SK-N-SH treated with all-trans-retinoic acid at 6 μM for 48 hours (cell line): ENCODE measurements around the gene UNKL.

Source experiments
- ATAC-seq: fragments of 200-7000 bp; cut with Tn5 transposase; 3 replicates; pipeline ENCODE4 v1.9.1; 2020; ENCODE audit warnings: mild to moderate bottlenecking, moderate library complexity
- BACH2 ChIP-seq: fragments of 250-450 bp; sonication (Bioruptor Pico); IDR thresholded peaks from 2 replicates; pipeline ENCODE4 v1.9.0; 2021; ENCODE audit warnings: mild to moderate bottlenecking, borderline replicate concordance
- CREB5 ChIP-seq: fragments of 250-450 bp; sonication (Bioruptor Pico); IDR thresholded peaks from 2 replicates; pipeline ENCODE4 v1.5.1; 2020; ENCODE audit warnings: low read depth, mild to moderate bottlenecking, moderate library complexity
- CSRNP3 ChIP-seq: fragments of 250-450 bp; sonication (Bioruptor Pico); IDR thresholded peaks from 2 replicates; pipeline ENCODE4 v1.5.1; 2021; ENCODE audit warnings: mild to moderate bottlenecking, moderate library complexity
- ESRRG ChIP-seq: fragments of 250-450 bp; sonication (Bioruptor Pico); IDR thresholded peaks from 2 replicates; pipeline ENCODE4 v1.6.1; 2021; ENCODE audit warnings: mild to moderate bottlenecking
- GLIS3 ChIP-seq: fragments of 250-450 bp; sonication (Bioruptor Pico); IDR thresholded peaks from 2 replicates; pipeline ENCODE4 v1.5.0; 2020; ENCODE audit warnings: mild to moderate bottlenecking, moderate library complexity
- ISL1 ChIP-seq: fragments of 250-450 bp; sonication (Bioruptor Pico); IDR thresholded peaks from 2 replicates; pipeline ENCODE4 v2.1.2; 2022; ENCODE audit warnings: mild to moderate bottlenecking, moderate library complexity
- OSR1 ChIP-seq: fragments of 250-450 bp; sonication (Bioruptor Pico); IDR thresholded peaks from 2 replicates; pipeline ENCODE4 v1.8.0; 2022; ENCODE audit warnings: moderate library complexity, mild to moderate bottlenecking, inconsistent platforms
- PATZ1 ChIP-seq: fragments of 250-450 bp; sonication (Bioruptor Pico); IDR thresholded peaks from 2 replicates; pipeline ENCODE4 v1.8.0; 2020; ENCODE audit warnings: mild to moderate bottlenecking, moderate library complexity, borderline replicate concordance
- POU6F1 ChIP-seq: fragments of 250-450 bp; sonication (Bioruptor Pico); IDR thresholded peaks from 2 replicates; pipeline ENCODE4 v1.8.0; 2021; ENCODE audit warnings: low read depth, mild to moderate bottlenecking, moderate library complexity, borderline replicate concordance
- PPARA ChIP-seq: fragments of 250-450 bp; sonication (Bioruptor Pico); IDR thresholded peaks from 2 replicates; pipeline ENCODE4 v1.5.0; 2020; ENCODE audit warnings: mild to moderate bottlenecking, borderline replicate concordance
- RARB ChIP-seq: fragments of 250-450 bp; sonication (Bioruptor Pico); IDR thresholded peaks from 2 replicates; pipeline ENCODE4 v1.8.0; 2021; ENCODE audit warnings: mild to moderate bottlenecking, moderate library complexity
- SNAI2 ChIP-seq: fragments of 250-450 bp; sonication (Bioruptor Pico); IDR thresholded peaks from 2 replicates; pipeline ENCODE4 v1.5.0; 2020; ENCODE audit warnings: mild to moderate bottlenecking, moderate library complexity
- TCF4 ChIP-seq: fragments of 250-450 bp; sonication (Bioruptor Pico); IDR thresholded peaks from 2 replicates; pipeline ENCODE4 v1.8.0; 2021; ENCODE audit warnings: mild to moderate bottlenecking, moderate library complexity, borderline replicate concordance
- TSHZ2 ChIP-seq: fragments of 250-450 bp; sonication (Bioruptor Pico); IDR thresholded peaks from 2 replicates; pipeline ENCODE4 v1.5.0; 2020; ENCODE audit warnings: mild to moderate bottlenecking, moderate library complexity
- ZC3H10 ChIP-seq: fragments of 250-450 bp; sonication (Bioruptor Pico); IDR thresholded peaks from 2 replicates; pipeline ENCODE4 v1.5.1; 2021; ENCODE audit warnings: mild to moderate bottlenecking, moderate library complexity
- ZFP3 ChIP-seq: fragments of 250-450 bp; sonication (Bioruptor Pico); IDR thresholded peaks from 2 replicates; pipeline ENCODE4 v1.5.0; 2020; ENCODE audit warnings: mild to moderate bottlenecking, moderate library complexity
- ZNF565 ChIP-seq: fragments of 450-650 bp; formaldehyde crosslinking; conservative IDR thresholded peaks from 2 replicates; pipeline ENCODE4 v1.5.0; 2020; ENCODE audit warnings: low read depth, mild to moderate bottlenecking, moderate library complexity
- ZNF70 ChIP-seq: fragments of 450-650 bp; formaldehyde crosslinking; IDR thresholded peaks from 2 replicates; pipeline ENCODE4 v1.5.0; 2020; ENCODE audit warnings: mild to moderate bottlenecking, moderate library complexity

The UNKL gene

GRCh38 chr16:1457489-1458245, 43.2 kb upstream of the UNKL start:
- TF ChIP-seq ZNF565 (CRISPR knock-in tag) = no peak
- TF ChIP-seq OSR1 (CRISPR knock-in tag) = no peak
- no peak for TF ChIP-seq ESRRG (CRISPR knock-in tag)
- ATAC-seq = no peak

GRCh38 chr16:1456951-1457350, 42.4 kb upstream of the UNKL start:
- no peak for ATAC-seq
- TF ChIP-seq PPARA (CRISPR knock-in tag) (no peak), CSRNP3 (CRISPR knock-in tag) (no peak), ZNF70 (no peak)

- ATAC-seq = no peak
- TF ChIP-seq GLIS3 (no peak), CREB5 (CRISPR knock-in tag) (no peak), ISL1 (CRISPR knock-in tag) (no peak), RARB (CRISPR knock-in tag) (no peak), BACH2 (CRISPR knock-in tag) (no peak), ZNF70 (no peak), ZFP3 (CRISPR knock-in tag) (no peak), ZNF565 (CRISPR knock-in tag) (no peak), POU6F1 (no peak), PPARA (CRISPR knock-in tag) (no peak), TSHZ2 (CRISPR knock-in tag) (no peak), ESRRG (CRISPR knock-in tag) (no peak), TCF4 (no peak), ZC3H10 (CRISPR knock-in tag) (no peak), SNAI2 (no peak), PATZ1 (CRISPR knock-in tag) (no peak)
These were observed 41.0 kb upstream of the UNKL start for GRCh38 chr16:1455190-1456171.
